OCI-LY7 (cell line): ENCODE results near the gene HAGHL.

ENCODE experiments used
- EZH2phosphoT487 ChIP-seq: fragments of 200-600 bp; sonication (generic); IDR thresholded peaks from 2 replicates; pipeline ENCODE4 v1.6.1; 2018; ENCODE audit warnings: low read depth, borderline replicate concordance, mild to moderate bottlenecking, mixed run types, antibody characterized with exemption, low read length, moderate library complexity, mixed read lengths
- TF ChIP-seq, protein P1 (sequence below): fragments of 200-600 bp; sonication (generic); conservative IDR thresholded peaks from 2 replicates; pipeline ENCODE4 v1.5.1; 2014; ENCODE audit warnings: mild to moderate bottlenecking, antibody characterized with exemption, low read length, moderate library complexity, mixed read lengths

DNA sequence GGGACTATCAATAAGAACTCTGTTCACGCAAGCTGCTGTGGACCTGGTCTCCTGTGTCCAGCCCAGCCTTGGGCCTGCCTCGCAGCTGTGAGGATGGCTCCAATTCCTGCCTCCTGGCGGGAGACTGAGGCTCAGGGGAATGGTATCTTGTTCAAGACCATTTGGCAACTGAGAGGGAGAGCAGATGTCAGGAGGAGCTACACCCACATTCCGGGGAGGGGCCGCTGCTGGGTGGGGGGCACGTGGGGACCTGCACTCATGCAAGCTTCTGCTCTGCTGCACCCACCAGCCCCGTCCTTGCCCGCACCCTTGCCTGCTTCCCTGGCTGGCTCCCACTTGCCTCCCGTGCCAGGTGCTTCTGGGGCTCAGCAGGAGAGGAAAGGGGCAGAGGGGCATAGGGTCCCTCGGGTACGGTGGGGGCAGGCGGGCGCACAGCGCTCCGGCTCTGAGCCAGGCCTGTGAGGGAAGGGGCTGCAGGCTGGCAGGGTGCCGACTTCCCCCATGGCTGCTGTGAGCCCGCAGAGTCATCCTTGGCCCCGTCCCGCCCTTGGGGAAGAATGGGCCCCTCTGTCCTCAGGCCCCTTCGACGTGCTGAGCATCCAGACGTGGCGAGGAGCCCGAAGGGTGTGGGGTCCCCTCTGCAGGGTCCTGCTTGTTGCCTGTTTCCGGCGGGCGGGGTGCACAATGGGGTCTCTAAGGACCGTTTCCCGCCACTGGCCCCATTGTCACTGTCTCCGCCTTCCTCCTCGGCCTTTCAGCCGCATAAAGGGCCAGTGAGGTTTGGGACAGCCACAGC, 9.3 kb upstream of the HAGHL start:
- TF ChIP-seq, protein P1, sequence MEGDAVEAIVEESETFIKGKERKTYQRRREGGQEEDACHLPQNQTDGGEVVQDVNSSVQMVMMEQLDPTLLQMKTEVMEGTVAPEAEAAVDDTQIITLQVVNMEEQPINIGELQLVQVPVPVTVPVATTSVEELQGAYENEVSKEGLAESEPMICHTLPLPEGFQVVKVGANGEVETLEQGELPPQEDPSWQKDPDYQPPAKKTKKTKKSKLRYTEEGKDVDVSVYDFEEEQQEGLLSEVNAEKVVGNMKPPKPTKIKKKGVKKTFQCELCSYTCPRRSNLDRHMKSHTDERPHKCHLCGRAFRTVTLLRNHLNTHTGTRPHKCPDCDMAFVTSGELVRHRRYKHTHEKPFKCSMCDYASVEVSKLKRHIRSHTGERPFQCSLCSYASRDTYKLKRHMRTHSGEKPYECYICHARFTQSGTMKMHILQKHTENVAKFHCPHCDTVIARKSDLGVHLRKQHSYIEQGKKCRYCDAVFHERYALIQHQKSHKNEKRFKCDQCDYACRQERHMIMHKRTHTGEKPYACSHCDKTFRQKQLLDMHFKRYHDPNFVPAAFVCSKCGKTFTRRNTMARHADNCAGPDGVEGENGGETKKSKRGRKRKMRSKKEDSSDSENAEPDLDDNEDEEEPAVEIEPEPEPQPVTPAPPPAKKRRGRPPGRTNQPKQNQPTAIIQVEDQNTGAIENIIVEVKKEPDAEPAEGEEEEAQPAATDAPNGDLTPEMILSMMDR = no peak
- TF ChIP-seq EZH2phosphoT487 = no peak
